HT1080 (cell line): ENCODE results near the gene COG2. TPM values are rescaled to one million over a fixed set of nuclear protein-coding genes. Genes with fewer than 3 reads are reported as not detected.
"Not testable (repeated sequence)": the region's sequence is repeated elsewhere in the genome, so short reads cannot be mapped to it uniquely, and the experiment has no call there.

ENCODE experiments used
- DNase-seq: peaks from one replicate; pipeline ENCODE4 v3.0.0-alpha.2; 2015; ENCODE audit warnings: low read depth
- polyA plus RNA-seq, 2 experiments: library from polyadenylated mRNA; depleted of rRNA; stranded (reverse); fragments of >200 nt; gene quantifications; 2 replicates each; pipeline ENCODE4 v1.2.3, GENCODE V29; 2015
- total RNA-seq: library from RNA; depleted of rRNA; stranded (reverse); fragments of >200 nt; shearing (Covaris generic); gene quantifications from 2 replicates; pipeline ENCODE4 v1.2.3, GENCODE V29; 2014; rRNA removed

COG2 gene
- 26.1 and 31.4 TPM in 2 replicates for total RNA-seq
- polyA plus RNA-seq (2015; cell fraction: cytosol; rRNA removed): 21.3 and 24.1 TPM in 2 replicates
- polyA plus RNA-seq (2015; cell fraction: nucleus; rRNA removed): 41.9 and 44.8 TPM in 2 replicates

GRCh38 chr1:230642263-230642959 lies at the start of gene COG2:
Gene COG2, plus strand, starts transcription at chr1:230642481. Its CDS starts 126 bp downstream, at chr1:230642607.
- DNase-seq: peak; percentile 91

GRCh38 chr1:230592848-230593414 lies 49.4 kb upstream of the COG2 start:
- DNase-seq: no peak

- no peak for DNase-seq
These were observed 48.0 kb upstream of the COG2 start for GRCh38 chr1:230594214-230594773.

GRCh38 chr1:230595181-230595580 lies 47.1 kb upstream of the COG2 start:
- DNase-seq: no peak

GRCh38 chr1:230596306-230596705 lies 46.0 kb upstream of the COG2 start:
- DNase-seq: no peak

- DNase-seq: no peak
These were observed 43.5 kb upstream of the COG2 start for GRCh38 chr1:230598745-230599144.

GRCh38 chr1:230599926-230600656 lies 42.2 kb upstream of the COG2 start:
- DNase-seq: no peak

- not testable (repeated sequence) for DNase-seq
These were observed 41.5 kb upstream of the COG2 start for GRCh38 chr1:230600657-230601400.

GRCh38 chr1:230609208-230609607 lies 33.1 kb upstream of the COG2 start:
- no peak for DNase-seq

- DNase-seq: no peak
These were observed 31.7 kb upstream of the COG2 start for GRCh38 chr1:230610589-230610988.

- no peak for DNase-seq
These were observed 31.0 kb upstream of the COG2 start for GRCh38 chr1:230611128-230611877.

- no peak for DNase-seq
These were observed 30.4 kb upstream of the COG2 start for GRCh38 chr1:230611878-230612235.

GRCh38 chr1:230612651-230613050 lies 29.6 kb upstream of the COG2 start:
- DNase-seq: no peak

GRCh38 chr1:230614121-230614520 lies 28.2 kb upstream of the COG2 start:
- no peak for DNase-seq

GRCh38 chr1:230618537-230618936 lies 23.7 kb upstream of the COG2 start:
- no peak for DNase-seq

GRCh38 chr1:230620649-230621323 lies 21.5 kb upstream of the COG2 start:
- no peak for DNase-seq

GRCh38 chr1:230621324-230622030 lies 20.8 kb upstream of the COG2 start:
- no peak for DNase-seq

- DNase-seq: no peak
These were observed 20.1 kb upstream of the COG2 start for GRCh38 chr1:230622151-230622550.

GRCh38 chr1:230624097-230624713 lies 18.1 kb upstream of the COG2 start:
- DNase-seq: peak; percentile 10
